Left lung (tissue), 10 donors: ENCODE results near the gene ANTXR1. TPM values are rescaled to one million over a fixed set of nuclear protein-coding genes. Genes with fewer than 3 reads are reported as not detected.

Experiments used
- ATAC-seq: fragments of 200-7000 bp; cut with Tn5 transposase; one replicate; pipeline ENCODE4 v1.9.1; 2020; ENCODE audit warnings: moderate library complexity
- DNase-seq, 4 donors: peaks; one replicate each; pipeline ENCODE4 v3.0.0-alpha.2; 2013 to 2020
- H3K27ac ChIP-seq, 2 donors: fragments of 200-600 bp; sonication (generic) in 1 of 2; one replicate each; pipeline versions ENCODE4 v1.5.0 to v1.8.0; 2020 to 2021
- H3K27me3 ChIP-seq, 2 donors: fragments of 200-600 bp; sonication (generic) in 1 of 2; one replicate each; pipeline versions ENCODE4 v1.5.0 to v1.8.0; 2020 to 2021
- H3K36me3 ChIP-seq, 2 donors: fragments of 200-600 bp; sonication (generic) in 1 of 2; one replicate each; pipeline versions ENCODE4 v1.5.0 to v1.8.0; 2020 to 2021
- H3K4me1 ChIP-seq, 2 donors: fragments of 200-600 bp; one replicate each; pipeline ENCODE4 v1.8.0; 2021
- H3K4me3 ChIP-seq, 2 donors: fragments of 200-600 bp; sonication (generic) in 1 of 2; one replicate each; pipeline versions ENCODE4 v1.5.0 to v1.8.0; 2020 to 2021; ENCODE audit warnings: mild to moderate bottlenecking in 1 of 2
- H3K9me3 ChIP-seq, 2 donors: fragments of 200-600 bp; sonication (generic) in 1 of 2; one replicate each; pipeline versions ENCODE4 v1.5.0 to v1.8.0; 2020 to 2021
- intact Hi-C, 2 donors: fragments of 100-400 bp; cut with DNase I; formaldehyde crosslinking; loops; one replicate each; pipeline versions ENCODE4 v1.11.2 to v1.14.2; 2022
- polyA plus RNA-seq, 6 donors: library from polyadenylated mRNA; unstranded; fragments of 120-200 nt; gene quantifications; one replicate each; pipeline ENCODE4 v1.2.1, GENCODE V29; 2013; ENCODE audit not compliant: insufficient read length in 6 of 6
- total RNA-seq, 2 donors: library from RNA; stranded (reverse); fragmentation: NEBNext Ultra II Directional; extraction: Animal tissue kit (Norgen Biotek cat#: 25700); gene quantifications; one replicate each; pipeline ENCODE4 v1.2.1, GENCODE V29; 2021
- TF ChIP-seq, protein P1 (sequence below), 2 donors: fragments of 200-600 bp; sonication (generic) in 1 of 2; IDR thresholded peaks; one replicate each; pipeline versions ENCODE4 v1.5.0 to v1.8.0; 2021; ENCODE audit warnings: antibody characterized with exemption in 2 of 2
- donor health status: DM: no; HTN: yes; CAD: no.
- donor health status: DM: no; HTN: no; CAD: no.

Gene ANTXR1
- total and polyA plus RNA-seq, 8 donors = 70.2 to 115 (median 87.3) TPM

DNA sequence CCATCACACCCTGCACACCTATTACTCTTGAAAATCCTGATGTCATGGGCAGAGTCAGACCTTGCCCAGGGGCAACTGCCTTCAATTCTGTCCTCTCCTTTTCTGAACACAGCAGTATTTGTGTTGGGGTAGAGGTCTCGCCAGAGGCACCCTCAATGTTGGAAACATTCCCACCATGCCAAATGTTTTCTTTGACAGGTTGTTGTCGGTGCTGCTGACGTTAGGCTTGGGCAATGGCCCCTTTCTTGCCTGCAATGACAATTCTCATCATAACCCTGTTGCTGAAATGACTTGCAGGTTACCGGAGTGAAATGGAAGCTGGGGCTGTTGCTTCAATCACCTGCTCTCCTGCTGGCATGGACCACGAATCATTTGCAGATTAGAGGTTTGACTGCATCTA, 20.6 kb upstream of the ANTXR1 start:
- no peaks in the 10 kb centered on the region for H3K4me1 ChIP-seq
- H3K36me3 ChIP-seq = no peaks in the 10 kb centered on the region
- H3K4me3 ChIP-seq = no peak overlapping the region
- TF ChIP-seq, protein P1, sequence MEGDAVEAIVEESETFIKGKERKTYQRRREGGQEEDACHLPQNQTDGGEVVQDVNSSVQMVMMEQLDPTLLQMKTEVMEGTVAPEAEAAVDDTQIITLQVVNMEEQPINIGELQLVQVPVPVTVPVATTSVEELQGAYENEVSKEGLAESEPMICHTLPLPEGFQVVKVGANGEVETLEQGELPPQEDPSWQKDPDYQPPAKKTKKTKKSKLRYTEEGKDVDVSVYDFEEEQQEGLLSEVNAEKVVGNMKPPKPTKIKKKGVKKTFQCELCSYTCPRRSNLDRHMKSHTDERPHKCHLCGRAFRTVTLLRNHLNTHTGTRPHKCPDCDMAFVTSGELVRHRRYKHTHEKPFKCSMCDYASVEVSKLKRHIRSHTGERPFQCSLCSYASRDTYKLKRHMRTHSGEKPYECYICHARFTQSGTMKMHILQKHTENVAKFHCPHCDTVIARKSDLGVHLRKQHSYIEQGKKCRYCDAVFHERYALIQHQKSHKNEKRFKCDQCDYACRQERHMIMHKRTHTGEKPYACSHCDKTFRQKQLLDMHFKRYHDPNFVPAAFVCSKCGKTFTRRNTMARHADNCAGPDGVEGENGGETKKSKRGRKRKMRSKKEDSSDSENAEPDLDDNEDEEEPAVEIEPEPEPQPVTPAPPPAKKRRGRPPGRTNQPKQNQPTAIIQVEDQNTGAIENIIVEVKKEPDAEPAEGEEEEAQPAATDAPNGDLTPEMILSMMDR (IDR thresholded peaks at IDR 0.05) = no peak
- H3K27ac ChIP-seq = no peak overlapping the region
- DNase-seq = no peak
- H3K9me3 ChIP-seq = no peaks in the 10 kb centered on the region
- H3K27me3 ChIP-seq = no peaks in the 10 kb centered on the region
- intact Hi-C loops = no loop called here
- ATAC-seq = no peak

- H3K27ac ChIP-seq = no peak overlapping the region
- TF ChIP-seq, protein P1 (IDR thresholded peaks at IDR 0.05) = no peak
- H3K36me3 ChIP-seq = no peaks in the 10 kb centered on the region
- H3K4me3 ChIP-seq = no peak overlapping the region
- DNase-seq (no peak), ATAC-seq (no peak)
- no peaks in the 10 kb centered on the region for H3K27me3 ChIP-seq
- H3K4me1 ChIP-seq = no peaks in the 10 kb centered on the region
- no peaks in the 10 kb centered on the region for H3K9me3 ChIP-seq
- intact Hi-C loops = no loop called here
Measured at GRCh38 chr2:68992933-68993332, 20.0 kb upstream of the ANTXR1 start.

- no peaks in the 10 kb centered on the region for H3K4me1 ChIP-seq
- no peaks in the 10 kb centered on the region for H3K27me3 ChIP-seq
- TF ChIP-seq, protein P1 (IDR thresholded peaks at IDR 0.05) = no peak
Measured at GRCh38 chr2:68993660-68994059, 19.3 kb upstream of the ANTXR1 start.

DNA sequence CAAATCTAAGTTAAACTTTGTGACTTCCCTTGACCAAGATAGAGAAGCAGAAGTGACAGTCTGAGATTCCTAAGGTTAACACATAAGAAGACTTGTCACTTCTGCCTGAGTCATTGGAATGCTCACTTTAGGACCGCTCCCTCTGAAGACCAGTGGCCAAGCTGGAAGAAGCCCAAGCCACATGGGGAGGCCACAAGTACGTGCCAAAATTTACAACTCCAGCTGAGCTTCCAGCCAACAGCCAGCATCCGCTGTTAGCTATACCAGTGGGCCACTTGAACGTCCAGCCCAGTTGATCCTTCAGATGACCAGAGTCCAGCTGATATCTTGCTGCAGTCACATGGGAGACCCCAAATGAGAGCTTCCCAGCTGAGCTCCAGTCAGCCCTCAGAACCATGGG, 18.1 kb upstream of the ANTXR1 start:
- DNase-seq = no peak
- Histone ChIP-seq H3K4me1 (no peaks in the 10 kb centered on the region), H3K36me3 (no peaks in the 10 kb centered on the region), H3K4me3 (no peak overlapping the region), H3K9me3 (no peaks in the 10 kb centered on the region), H3K27me3 (no peaks in the 10 kb centered on the region), H3K27ac (no peak overlapping the region)
- intact Hi-C loops = no loop called here
- peak; percentile 37 for ATAC-seq
- TF ChIP-seq, protein P1 (IDR thresholded peaks at IDR 0.05) = no peak

More at GRCh38 chr2:68993660-68994059, 19.3 kb upstream of the ANTXR1 start:
- intact Hi-C loops = no loop called here
- DNase-seq = no peak
- H3K36me3 ChIP-seq = no peaks in the 10 kb centered on the region
- no peaks in the 10 kb centered on the region for H3K9me3 ChIP-seq
- no peak for ATAC-seq
- H3K4me3 ChIP-seq = no peak overlapping the region
- no peak overlapping the region for H3K27ac ChIP-seq

GRCh38 chr2:68995916-68996315, 17.1 kb upstream of the ANTXR1 start:
- ATAC-seq = no peak
- no peaks in the 10 kb centered on the region for H3K4me1 ChIP-seq
- H3K4me3 ChIP-seq = no peak overlapping the region
- H3K36me3 ChIP-seq = no peaks in the 10 kb centered on the region
- H3K27ac ChIP-seq = no peak overlapping the region
- TF ChIP-seq, protein P1 (IDR thresholded peaks at IDR 0.05) = no peak
- no peaks in the 10 kb centered on the region for H3K27me3 ChIP-seq
- intact Hi-C loops = no loop called here
- DNase-seq = no peak
- peaks cover 0 to under 1% of the 10 kb centered on the region in 2 donors for H3K9me3 ChIP-seq
